ENCODE data around the gene NKPD1.

The NKPD1 gene

DNA sequence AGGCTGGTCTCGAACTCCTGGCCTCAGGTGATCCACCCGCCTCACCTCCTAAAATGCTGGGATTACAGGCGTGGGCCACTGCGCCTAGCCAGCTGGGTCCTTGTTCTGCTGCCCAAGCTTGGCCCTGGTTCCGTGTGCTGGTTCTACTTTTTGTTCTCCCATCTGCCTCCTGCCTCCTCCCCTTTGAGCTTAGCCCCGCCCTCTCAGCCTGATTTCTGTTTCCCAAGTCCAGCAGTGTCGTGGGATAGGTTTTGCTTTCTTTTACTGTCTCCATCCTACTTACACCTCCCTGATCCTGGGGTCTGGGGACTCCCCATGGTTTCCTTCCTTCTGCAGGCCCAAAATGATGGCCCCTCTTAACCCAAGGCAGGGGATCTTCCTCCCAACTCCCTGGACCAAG lies 20.2 kb upstream of the NKPD1 start:
- DNase-seq (ENCODE audit: extremely low spot score), result no peak
- ChIA-PET POLR2A (no interaction called here), CTCF (interaction anchor here (0.7 to 1.5 kb wide), 3 partner anchors 11 to 158 kb away, joined by 3 to 4 read pairs (median 3); no protein-coding TSS in a partner anchor)
- TF ChIP-seq, protein P1, sequence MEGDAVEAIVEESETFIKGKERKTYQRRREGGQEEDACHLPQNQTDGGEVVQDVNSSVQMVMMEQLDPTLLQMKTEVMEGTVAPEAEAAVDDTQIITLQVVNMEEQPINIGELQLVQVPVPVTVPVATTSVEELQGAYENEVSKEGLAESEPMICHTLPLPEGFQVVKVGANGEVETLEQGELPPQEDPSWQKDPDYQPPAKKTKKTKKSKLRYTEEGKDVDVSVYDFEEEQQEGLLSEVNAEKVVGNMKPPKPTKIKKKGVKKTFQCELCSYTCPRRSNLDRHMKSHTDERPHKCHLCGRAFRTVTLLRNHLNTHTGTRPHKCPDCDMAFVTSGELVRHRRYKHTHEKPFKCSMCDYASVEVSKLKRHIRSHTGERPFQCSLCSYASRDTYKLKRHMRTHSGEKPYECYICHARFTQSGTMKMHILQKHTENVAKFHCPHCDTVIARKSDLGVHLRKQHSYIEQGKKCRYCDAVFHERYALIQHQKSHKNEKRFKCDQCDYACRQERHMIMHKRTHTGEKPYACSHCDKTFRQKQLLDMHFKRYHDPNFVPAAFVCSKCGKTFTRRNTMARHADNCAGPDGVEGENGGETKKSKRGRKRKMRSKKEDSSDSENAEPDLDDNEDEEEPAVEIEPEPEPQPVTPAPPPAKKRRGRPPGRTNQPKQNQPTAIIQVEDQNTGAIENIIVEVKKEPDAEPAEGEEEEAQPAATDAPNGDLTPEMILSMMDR (IDR thresholded peaks at IDR 0.05; ENCODE audit: control extremely low read depth, extremely low read depth, low read depth, missing control alignments), result no peak

DNA sequence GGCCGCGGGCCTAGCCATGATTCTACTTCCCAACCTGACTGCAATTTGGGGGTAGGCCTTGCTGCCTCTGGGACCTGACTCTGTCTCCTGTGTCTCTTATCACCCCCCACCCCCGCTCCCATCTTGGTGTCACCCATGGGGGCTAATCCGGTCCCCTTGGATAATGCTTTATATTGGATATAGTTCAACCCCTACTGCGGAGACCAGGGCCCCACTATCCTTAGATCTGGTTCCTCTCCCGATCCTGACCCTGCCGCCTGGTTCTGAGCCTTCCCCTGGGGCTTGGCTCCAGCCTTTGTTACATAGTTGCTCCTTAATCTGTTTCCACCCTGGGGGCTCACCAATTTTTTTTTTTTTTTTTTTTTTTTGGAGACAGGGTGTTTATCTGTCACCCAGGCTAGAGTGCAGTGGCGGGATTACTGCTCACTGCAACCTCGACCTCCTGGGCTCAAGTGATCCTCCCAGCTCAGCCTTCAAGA lies 19.1 kb upstream of the NKPD1 start:
- ChIA-PET CTCF (interaction anchor here (1.4 to 2.7 kb wide), 4 partner anchors 7 to 56 kb away, joined by 3 to 14 read pairs (median 4); no protein-coding TSS in a partner anchor), POLR2A (no interaction called here)
- DNase-seq (ENCODE audit: extremely low spot score), result no peak
- TF ChIP-seq, protein P1 (IDR thresholded peaks at IDR 0.05; ENCODE audit: control extremely low read depth, extremely low read depth, low read depth, missing control alignments), result no peak

DNA sequence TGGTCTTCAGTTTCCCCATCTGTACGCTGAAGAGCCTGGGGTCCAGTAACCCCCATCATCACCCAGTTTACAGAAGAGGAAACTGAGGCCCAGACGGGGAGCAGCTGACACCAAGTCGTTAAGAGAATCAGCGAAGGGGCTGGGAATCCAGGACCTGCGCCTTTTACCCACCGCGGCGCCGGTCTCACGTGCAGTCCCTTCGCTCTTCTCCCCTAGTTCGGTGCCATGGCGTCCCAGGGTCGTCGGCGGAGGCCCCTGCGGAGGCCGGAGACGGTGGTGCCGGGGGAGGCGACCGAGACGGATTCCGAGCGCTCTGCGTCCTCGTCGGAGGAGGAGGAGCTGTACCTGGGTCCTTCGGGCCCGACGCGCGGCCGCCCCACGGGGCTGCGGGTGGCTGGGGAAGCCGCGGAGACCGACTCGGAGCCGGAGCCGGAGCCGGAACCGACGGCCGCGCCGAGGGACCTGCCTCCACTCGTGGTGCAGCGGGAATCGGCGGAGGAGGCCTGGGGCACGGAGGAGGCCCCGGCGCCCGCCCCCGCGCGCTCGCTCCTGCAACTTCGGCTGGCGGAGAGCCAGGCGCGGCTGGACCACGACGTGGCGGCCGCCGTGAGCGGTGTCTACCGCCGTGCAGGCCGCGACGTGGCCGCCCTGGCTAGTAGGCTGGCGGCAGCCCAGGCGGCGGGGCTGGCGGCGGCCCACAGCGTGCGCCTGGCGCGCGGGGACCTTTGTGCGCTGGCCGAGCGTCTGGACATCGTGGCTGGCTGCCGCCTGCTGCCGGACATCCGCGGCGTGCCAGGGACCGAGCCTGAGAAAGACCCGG lies 18.5 kb upstream of the NKPD1 start:
- CTCF ChIA-PET, result interaction anchor here (0.8 to 2.7 kb wide), 12 partner anchors 8 to 119 kb away, joined by 3 to 15 read pairs (median 4); no protein-coding TSS in a partner anchor
- DNase-seq (ENCODE audit: extremely low spot score), result peak; percentile 38
- TF ChIP-seq, protein P1 (IDR thresholded peaks at IDR 0.05; ENCODE audit: control extremely low read depth, extremely low read depth, low read depth, missing control alignments), result no peak
- POLR2A ChIA-PET, result interaction anchor here (0.9 to 1.0 kb wide), 2 partner anchors 15 to 289 kb away, joined by 4 read pairs; partner anchors contain the start of gene FOSB

DNA sequence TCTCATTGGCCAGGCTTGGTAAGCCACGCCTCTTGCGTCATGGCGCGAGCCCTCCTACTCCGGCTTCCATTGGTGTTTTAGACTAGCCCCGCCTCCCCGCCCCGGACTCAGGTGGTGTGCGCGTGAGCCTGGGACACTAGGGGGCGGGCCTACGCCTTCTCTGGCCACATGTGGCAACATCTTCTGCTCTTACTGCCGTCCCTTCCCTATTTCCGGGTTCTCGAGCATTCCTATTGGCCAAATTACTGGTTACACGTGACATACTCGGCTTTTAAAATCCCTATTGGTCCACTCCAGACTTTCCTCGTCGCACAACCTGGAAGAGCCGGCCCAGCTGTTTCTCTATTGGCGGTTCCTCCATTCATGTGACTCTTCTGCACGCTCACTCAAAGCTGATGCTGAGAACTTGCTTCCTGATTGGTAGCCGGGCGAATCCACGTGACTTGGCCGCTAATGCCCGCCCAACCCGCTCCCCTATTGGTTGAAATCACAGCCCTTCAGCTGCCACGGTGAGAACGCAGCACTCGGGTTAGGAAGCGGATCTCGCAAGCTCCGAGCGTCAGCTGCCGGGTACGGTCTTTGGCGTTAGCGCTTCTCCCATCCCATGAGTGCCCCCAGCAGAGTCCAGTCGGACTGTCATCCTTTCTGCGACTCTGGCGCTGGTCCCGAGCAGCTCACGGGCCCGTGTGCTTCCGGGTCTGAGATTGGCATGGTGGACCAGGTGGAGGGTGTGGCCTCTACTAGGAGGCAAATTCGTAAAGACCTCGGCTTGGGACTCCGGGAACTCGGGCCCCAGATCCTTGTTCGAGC lies 17.7 kb upstream of the NKPD1 start, which contains the start of gene BLOC1S3:
Gene BLOC1S3, plus strand, starts transcription at position 523 of the 810 bp plus-strand sequence. CDS start 513 bp downstream, outside the sequence.
- CTCF ChIA-PET, result interaction anchor here (0.8 to 2.7 kb wide), 15 partner anchors 9 to 118 kb away, joined by 3 to 15 read pairs (median 4); no protein-coding TSS in a partner anchor
- POLR2A ChIA-PET, result interaction anchor here (0.6 to 1.0 kb wide), 4 partner anchors 14 to 290 kb away, joined by 3 to 4 read pairs (median 4); partner anchors contain the start of gene FOSB
- peak; percentile 97 for DNase-seq (ENCODE audit: extremely low spot score)
- TF ChIP-seq, protein P1 (IDR thresholded peaks at IDR 0.05; ENCODE audit: control extremely low read depth, extremely low read depth, low read depth, missing control alignments), result peak; percentile 40

DNA sequence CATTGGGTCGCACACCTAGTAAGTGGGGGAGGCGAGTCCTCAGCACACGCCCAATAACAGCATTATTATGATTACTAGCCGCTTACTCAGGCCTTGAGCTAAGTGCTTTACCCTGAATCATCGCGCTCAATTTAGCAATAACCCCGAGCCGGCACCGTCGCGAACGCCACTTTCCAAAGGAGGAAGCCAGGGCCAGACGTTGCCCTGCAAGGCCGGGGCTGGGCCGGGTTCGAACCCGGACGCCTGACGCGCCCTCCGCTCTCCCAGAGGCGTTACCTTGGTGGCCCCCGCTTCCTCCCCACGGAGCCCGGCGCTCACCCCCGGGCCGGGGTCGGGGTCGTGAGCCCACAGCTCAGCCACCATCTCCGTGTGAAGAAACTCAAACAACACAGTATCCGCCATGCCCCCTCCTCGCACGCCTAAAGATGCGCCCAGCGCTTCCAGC lies 17.1 kb upstream of the NKPD1 start, which contains the start of gene TRAPPC6A:
Gene TRAPPC6A, minus strand, starts transcription at position 421 of the 445 bp plus-strand sequence. Its CDS starts 19 bp downstream, at position 402.
- DNase-seq (ENCODE audit: extremely low spot score), result no peak
- ChIA-PET CTCF (interaction anchor here (0.9 to 2.7 kb wide), 9 partner anchors 9 to 118 kb away, joined by 3 to 15 read pairs (median 5); no protein-coding TSS in a partner anchor), POLR2A (interaction anchor here (0.6 kb wide), 2 partner anchors 110 to 160 kb away, joined by 3 read pairs; no protein-coding TSS in a partner anchor)
- TF ChIP-seq, protein P1 (IDR thresholded peaks at IDR 0.05; ENCODE audit: control extremely low read depth, extremely low read depth, low read depth, missing control alignments), result no peak
